Neuron (in vitro differentiated cells): ENCODE data around the gene PPARG.

ENCODE experiments used
- H2AFZ ChIP-seq: one replicate; pipeline ENCODE4 v1.6.1; 2013; ENCODE audit warnings: low read depth, mild to moderate bottlenecking, inconsistent platforms, low read length, moderate library complexity
- H3K27me3 ChIP-seq: one replicate; pipeline ENCODE4 v1.6.1; 2013; ENCODE audit warnings: low read length; ENCODE audit not compliant: insufficient read depth
- H3K36me3 ChIP-seq: one replicate; pipeline ENCODE4 v1.6.1; 2013; ENCODE audit warnings: low read length; ENCODE audit not compliant: insufficient read depth
- H3K4me1 ChIP-seq: one replicate; pipeline ENCODE4 v1.6.1; 2013; ENCODE audit warnings: low read length; ENCODE audit not compliant: insufficient read depth
- H3K4me3 ChIP-seq: 2 replicates; pipeline ENCODE4 v1.5.1; 2013; ENCODE audit warnings: mild to moderate bottlenecking, low read length, moderate library complexity
- H3K9me3 ChIP-seq: one replicate; pipeline ENCODE4 v1.6.1; 2013; ENCODE audit warnings: low read length

Gene PPARG

DNA sequence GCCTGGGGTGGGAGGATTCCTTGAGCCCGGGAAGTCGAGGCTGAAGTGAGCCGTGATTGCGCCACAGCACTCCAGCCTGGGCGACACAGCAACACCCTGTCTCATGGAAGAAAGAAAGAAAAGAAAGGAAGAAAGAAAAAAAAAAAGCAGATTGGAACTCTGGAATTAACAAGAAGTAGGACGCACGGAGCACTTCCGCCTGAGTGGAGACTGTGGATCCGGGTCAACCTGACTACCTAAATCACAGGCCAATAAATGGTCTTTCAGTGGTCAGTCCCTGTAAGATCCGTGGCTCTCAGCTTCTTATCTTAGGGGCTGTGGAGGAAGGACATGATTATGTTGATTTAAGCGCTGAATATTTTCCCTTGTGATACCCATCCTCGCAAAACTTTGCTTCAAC, 2.4 kb upstream of the PPARG start:
- Histone ChIP-seq H3K27me3 (peaks cover 59% of the 10 kb centered on the region), H3K9me3 (peaks cover 3% of the 10 kb centered on the region), H3K4me3 (no peak overlapping the region), H3K4me1 (no peaks in the 10 kb centered on the region), H3K36me3 (no peaks in the 10 kb centered on the region), H2AFZ (no peak overlapping the region)

DNA sequence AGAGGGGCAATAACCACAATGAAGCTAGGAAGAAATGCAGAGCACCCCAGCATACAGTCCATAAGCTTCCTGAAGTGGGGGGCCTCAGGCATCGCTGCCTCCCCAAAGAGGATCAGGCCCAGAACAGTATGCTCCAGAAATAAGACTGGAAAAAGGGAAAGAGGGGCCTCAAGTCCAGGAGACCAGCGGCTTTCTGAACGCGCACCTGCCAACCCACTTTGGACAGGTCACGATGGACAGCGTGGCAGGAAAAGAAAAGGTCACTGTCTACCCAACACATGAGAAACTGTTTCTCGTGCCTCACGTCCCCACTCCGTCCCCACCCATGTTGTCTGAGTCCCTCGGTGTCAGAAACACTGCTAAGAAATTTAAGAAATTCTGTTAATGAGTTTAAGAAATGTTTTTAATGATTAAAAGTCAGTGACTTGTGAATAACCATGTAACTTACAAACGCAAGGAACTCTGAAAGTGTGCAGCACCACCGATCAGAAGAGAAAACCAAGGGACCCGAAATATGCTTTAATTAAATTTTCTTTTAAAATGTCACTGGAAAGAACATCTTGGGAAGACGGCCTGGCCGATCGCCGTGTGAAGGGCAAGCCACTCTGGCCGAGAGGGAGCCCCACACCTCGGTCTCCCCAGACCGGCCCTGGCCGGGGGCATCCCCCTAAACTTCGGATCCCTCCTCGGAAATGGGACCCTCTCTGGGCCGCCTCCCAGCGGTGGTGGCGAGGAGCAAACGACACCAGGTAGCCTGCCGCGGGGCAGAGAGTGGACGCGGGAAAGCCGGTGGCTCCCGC, 1.7 kb upstream of the PPARG start:
- H3K36me3 ChIP-seq, result no peaks in the 10 kb centered on the region

DNA sequence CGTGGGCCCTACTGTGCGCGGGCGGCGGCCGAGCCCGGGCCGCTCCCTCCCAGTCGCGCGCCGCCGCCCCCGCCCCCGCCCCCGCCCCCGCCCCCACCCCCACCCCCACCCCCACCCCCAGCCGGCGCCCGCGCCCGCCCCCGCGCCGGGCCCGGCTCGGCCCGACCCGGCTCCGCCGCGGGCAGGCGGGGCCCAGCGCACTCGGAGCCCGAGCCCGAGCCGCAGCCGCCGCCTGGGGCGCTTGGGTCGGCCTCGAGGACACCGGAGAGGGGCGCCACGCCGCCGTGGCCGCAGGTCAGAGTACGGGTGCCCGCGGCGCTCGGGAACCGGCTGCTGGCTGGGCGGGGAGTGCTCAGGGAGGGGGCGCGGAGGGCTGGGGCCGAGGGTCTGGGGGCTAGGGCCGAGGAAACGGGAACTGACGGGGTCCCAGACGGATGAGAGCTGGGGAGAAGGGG, 1.1 kb upstream of the PPARG start:
- no peaks in the 10 kb centered on the region for H3K4me1 ChIP-seq
- H3K4me3 ChIP-seq, result no peak overlapping the region
- H3K9me3 ChIP-seq, result peaks cover 3% of the 10 kb centered on the region
- H3K27me3 ChIP-seq, result peaks cover 60% of the 10 kb centered on the region
- H3K36me3 ChIP-seq, result no peaks in the 10 kb centered on the region
- no peak overlapping the region for H2AFZ ChIP-seq

More for the DNA sequence above, 1.7 kb upstream of the PPARG start:
- no peak overlapping the region for H3K4me3 ChIP-seq
- no peak overlapping the region for H2AFZ ChIP-seq
- H3K4me1 ChIP-seq, result no peaks in the 10 kb centered on the region
- H3K27me3 ChIP-seq, result peaks cover 59% of the 10 kb centered on the region
- H3K9me3 ChIP-seq, result peaks cover 3% of the 10 kb centered on the region

DNA sequence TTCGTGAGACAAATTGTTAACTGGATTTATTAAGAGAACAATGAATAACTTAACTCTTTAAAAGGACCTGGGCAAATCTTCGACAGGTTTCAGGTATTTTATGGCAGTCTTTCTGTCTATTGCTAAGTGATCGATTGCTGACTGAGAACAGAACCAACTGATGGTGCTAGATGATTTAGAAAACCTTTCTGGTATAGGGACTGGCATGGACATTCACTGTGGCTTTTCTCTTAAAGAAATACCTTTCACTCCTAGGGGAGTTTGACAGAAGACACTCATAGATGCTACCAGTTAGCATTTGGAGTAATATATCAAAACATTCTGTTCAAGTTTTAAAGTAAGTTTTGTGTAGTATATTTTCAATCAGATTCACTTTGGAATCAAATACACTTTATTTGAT, 654 bp downstream of the PPARG start:
- Histone ChIP-seq H3K36me3 (no peaks in the 10 kb centered on the region), H3K4me3 (no peak overlapping the region), H3K9me3 (peaks cover 3% of the 10 kb centered on the region), H3K4me1 (no peaks in the 10 kb centered on the region), H2AFZ (no peak overlapping the region), H3K27me3 (peaks cover 57% of the 10 kb centered on the region)

DNA sequence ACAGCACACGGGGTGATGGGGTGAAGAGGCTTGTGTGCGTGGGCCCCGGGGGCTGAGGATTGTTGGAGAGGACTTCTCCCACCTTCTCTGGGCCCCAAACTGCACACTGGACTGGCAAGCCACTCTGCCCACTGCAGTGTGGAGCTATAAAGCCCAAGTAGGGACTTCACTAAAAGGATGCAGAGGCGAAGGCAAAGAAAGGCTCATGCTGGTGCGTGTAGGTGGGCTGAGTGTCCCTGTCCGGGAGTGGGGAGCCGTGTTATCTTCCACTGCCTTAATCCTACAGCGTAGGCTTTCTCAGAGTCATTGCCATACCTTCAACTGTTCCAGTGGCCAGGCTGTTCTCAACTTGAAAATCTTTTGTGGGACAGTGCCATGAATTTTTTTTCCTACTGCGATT, 3.9 kb downstream of the PPARG start:
- Histone ChIP-seq H3K9me3 (no peaks in the 10 kb centered on the region), H3K27me3 (peaks cover 35% of the 10 kb centered on the region), H3K4me3 (no peak overlapping the region), H3K4me1 (no peaks in the 10 kb centered on the region), H2AFZ (no peak overlapping the region), H3K36me3 (no peaks in the 10 kb centered on the region)

DNA sequence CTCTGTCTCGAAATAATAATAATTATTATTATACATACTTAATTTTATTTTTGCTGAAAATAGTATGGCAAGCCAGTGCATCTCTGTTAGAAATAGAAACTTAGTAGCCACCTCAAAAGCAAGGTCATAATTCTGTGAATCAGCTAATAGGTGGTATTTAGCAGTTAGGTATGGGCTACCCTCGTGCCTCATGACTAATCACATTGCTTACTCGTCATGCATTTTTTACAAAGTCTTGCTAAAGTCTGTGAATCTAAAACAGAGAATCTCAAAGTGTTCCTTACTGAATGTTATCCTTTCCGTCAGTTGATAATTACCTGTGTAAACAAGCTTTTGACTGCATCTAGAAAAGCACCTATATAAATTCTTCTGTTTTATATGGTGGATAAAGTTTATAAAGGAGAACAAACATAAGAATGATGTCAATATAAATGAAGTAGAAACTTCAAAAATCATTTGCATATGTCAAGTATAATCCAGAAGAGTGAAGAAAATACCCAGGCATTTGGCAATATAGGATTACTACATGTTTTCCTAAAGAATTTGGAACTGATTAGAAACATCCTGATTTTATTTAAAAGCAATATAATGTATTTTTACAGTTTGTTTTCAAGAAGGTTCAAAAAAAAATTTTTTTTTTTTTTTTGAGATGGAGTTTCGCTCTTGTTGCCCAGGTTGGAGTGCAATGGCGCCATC, 6.2 kb downstream of the PPARG start:
- peaks cover 15% of the 10 kb centered on the region for H3K27me3 ChIP-seq
- no peaks in the 10 kb centered on the region for H3K9me3 ChIP-seq
- H3K36me3 ChIP-seq, result no peaks in the 10 kb centered on the region
- no peak overlapping the region for H2AFZ ChIP-seq
- H3K4me3 ChIP-seq, result no peak overlapping the region
- H3K4me1 ChIP-seq, result no peaks in the 10 kb centered on the region

DNA sequence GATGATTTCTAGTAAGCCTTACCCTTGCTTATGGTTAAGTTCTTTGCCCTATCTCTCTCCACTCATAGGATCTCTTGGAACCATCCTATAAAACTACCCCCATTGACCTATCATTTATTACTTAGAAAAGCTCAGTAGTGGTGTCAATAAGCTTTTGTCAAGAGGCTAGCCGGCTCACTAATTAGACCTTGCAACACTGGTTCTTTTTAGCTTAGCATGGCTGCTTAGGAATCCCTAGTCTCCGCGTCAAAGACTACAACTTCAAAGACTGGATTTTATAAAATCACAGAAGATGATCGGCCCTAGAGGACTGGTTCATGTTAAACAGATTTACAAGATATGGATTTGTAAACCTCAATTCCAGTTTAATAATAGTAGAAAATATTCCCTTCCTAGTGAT, 7.6 kb downstream of the PPARG start:
- Histone ChIP-seq H2AFZ (no peak overlapping the region), H3K27me3 (peaks cover 8% of the 10 kb centered on the region), H3K9me3 (no peaks in the 10 kb centered on the region), H3K4me3 (no peak overlapping the region), H3K36me3 (no peaks in the 10 kb centered on the region), H3K4me1 (no peaks in the 10 kb centered on the region)

DNA sequence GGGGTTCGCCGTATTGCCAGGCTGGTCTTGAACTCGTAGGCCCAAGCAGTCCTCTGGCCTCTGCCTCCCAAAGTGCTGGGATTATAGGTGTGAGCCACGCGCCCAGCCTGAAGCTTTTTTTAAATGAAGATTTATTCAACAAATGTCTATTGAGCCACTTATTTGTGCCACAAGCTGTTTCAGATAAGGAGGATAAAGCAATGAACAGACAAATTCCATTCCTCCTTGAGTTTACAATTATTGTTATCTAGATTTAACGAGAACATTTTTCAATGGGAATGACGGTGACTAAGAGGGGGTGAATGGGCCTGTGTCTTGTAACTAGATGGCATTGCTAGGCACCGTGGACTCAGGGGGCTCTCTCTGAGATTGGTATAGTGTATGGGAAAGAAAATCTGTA, 10.2 kb downstream of the PPARG start:
- no peak overlapping the region for H3K4me3 ChIP-seq
- no peaks in the 10 kb centered on the region for H3K9me3 ChIP-seq
- no peaks in the 10 kb centered on the region for H3K27me3 ChIP-seq
- H2AFZ ChIP-seq, result no peak overlapping the region
- H3K36me3 ChIP-seq, result no peaks in the 10 kb centered on the region
- no peaks in the 10 kb centered on the region for H3K4me1 ChIP-seq

DNA sequence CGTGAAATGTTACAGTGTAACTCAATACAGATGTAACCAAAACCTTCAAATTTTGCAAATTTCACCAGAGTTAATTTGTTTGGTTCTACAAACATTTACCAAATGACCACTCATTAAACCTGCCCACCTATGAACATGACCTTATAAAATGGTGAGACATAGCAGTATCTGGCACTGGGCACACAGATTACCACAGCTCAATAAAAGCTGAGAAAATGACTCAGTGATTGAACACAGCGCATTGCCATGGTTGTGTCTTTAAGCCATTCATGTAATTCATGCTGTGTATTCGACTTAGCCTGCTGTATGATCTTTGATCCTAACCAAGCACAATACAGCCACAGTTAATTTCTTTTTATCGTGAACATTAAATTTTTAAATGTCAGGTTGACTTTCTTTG, 11.3 kb downstream of the PPARG start:
- Histone ChIP-seq H3K36me3 (no peaks in the 10 kb centered on the region), H3K27me3 (peaks cover 6% of the 10 kb centered on the region), H3K9me3 (no peaks in the 10 kb centered on the region), H3K4me1 (no peaks in the 10 kb centered on the region), H2AFZ (no peak overlapping the region), H3K4me3 (no peak overlapping the region)

DNA sequence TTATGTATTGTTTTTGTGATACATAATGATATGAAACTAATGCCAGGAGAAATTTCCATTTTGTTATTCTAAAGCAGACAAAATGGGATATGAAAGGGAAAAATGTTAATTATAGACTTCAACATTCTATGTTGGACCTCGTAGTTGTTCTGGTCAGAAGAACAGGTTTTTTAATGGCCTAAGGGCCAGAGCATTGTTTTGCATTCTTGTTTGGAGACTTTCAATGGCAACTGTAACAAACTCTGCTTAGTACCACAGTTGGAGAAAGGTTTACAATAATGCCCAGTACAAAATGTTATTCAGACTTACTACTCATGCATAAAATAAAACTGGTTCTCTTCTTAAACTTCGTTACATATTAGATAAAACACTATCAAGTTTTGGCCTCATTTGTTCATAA, 12.2 kb downstream of the PPARG start:
- no peak overlapping the region for H2AFZ ChIP-seq
- H3K9me3 ChIP-seq, result no peaks in the 10 kb centered on the region
- H3K4me1 ChIP-seq, result no peaks in the 10 kb centered on the region
- peaks cover 6% of the 10 kb centered on the region for H3K27me3 ChIP-seq
- H3K36me3 ChIP-seq, result no peaks in the 10 kb centered on the region
- H3K4me3 ChIP-seq, result no peak overlapping the region

DNA sequence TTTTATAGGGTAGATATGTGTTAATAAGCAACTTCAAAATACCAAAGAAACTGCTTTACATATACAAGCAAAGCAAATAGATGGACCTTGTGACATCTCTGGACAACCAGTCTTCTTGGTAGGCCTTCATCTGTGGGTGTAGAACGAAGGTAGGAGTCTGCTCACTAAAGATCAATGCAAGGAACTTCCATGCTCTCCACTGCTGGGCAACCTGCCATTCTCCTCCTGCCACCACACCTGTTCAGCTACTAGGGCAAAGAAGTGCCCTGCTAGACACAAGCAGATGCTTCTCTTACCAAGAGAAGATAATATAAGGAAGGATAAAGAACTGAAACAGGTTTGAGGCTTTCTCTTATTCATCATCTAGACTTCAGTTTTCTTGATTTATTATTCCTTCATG, 12.6 kb downstream of the PPARG start:
- no peak overlapping the region for H2AFZ ChIP-seq
- H3K36me3 ChIP-seq, result no peaks in the 10 kb centered on the region
- peaks cover 6% of the 10 kb centered on the region for H3K27me3 ChIP-seq
- H3K4me3 ChIP-seq, result no peak overlapping the region
- H3K4me1 ChIP-seq, result no peaks in the 10 kb centered on the region
- H3K9me3 ChIP-seq, result no peaks in the 10 kb centered on the region

DNA sequence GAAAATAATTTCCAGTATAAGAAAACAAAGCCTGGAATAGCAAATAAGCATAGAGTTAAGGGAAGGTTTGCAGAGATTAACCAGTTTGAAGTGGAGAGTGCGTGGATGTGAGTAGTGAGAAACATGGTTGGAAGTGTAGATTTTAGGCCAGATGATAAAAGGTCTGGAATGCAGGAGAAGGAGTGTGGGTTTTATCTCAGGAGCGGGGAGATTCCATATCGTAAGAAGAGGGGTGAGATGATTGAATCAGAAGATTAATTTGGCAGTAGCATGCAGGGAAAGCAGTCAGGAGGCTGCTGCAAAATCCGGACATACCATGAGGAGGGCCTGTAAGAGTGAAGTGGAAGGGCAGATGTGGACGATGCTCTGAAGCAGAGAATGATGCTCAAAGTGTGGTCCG, 13.7 kb downstream of the PPARG start:
- no peaks in the 10 kb centered on the region for H3K36me3 ChIP-seq
- no peak overlapping the region for H2AFZ ChIP-seq
- peaks cover 6% of the 10 kb centered on the region for H3K27me3 ChIP-seq
- H3K9me3 ChIP-seq, result no peaks in the 10 kb centered on the region
- no peak overlapping the region for H3K4me3 ChIP-seq
- no peaks in the 10 kb centered on the region for H3K4me1 ChIP-seq

DNA sequence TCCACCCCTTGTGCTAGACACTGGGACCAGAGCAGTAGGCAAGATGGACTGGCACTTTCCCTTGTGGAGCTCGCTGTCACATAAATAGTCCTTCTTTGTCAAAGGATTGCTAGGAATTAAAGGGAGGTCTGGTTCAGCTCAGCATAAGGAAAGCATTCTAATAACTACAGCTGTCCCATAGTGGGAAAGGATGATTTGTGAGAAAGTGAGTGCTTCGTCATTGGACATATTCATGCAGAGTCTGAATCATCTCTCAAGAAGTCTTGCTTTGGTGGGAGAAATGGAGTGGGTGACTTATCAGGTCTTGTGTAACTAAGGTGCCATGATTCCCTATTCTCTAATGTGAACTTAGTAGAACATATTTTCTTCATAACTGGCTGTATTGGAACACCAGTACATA, 14.7 kb downstream of the PPARG start:
- Histone ChIP-seq H2AFZ (no peak overlapping the region), H3K4me3 (no peak overlapping the region), H3K36me3 (no peaks in the 10 kb centered on the region), H3K27me3 (peaks cover 6% of the 10 kb centered on the region), H3K9me3 (no peaks in the 10 kb centered on the region), H3K4me1 (no peaks in the 10 kb centered on the region)
